ENCODE measurements around the gene NLRC5.

NLRC5 gene, protein sequence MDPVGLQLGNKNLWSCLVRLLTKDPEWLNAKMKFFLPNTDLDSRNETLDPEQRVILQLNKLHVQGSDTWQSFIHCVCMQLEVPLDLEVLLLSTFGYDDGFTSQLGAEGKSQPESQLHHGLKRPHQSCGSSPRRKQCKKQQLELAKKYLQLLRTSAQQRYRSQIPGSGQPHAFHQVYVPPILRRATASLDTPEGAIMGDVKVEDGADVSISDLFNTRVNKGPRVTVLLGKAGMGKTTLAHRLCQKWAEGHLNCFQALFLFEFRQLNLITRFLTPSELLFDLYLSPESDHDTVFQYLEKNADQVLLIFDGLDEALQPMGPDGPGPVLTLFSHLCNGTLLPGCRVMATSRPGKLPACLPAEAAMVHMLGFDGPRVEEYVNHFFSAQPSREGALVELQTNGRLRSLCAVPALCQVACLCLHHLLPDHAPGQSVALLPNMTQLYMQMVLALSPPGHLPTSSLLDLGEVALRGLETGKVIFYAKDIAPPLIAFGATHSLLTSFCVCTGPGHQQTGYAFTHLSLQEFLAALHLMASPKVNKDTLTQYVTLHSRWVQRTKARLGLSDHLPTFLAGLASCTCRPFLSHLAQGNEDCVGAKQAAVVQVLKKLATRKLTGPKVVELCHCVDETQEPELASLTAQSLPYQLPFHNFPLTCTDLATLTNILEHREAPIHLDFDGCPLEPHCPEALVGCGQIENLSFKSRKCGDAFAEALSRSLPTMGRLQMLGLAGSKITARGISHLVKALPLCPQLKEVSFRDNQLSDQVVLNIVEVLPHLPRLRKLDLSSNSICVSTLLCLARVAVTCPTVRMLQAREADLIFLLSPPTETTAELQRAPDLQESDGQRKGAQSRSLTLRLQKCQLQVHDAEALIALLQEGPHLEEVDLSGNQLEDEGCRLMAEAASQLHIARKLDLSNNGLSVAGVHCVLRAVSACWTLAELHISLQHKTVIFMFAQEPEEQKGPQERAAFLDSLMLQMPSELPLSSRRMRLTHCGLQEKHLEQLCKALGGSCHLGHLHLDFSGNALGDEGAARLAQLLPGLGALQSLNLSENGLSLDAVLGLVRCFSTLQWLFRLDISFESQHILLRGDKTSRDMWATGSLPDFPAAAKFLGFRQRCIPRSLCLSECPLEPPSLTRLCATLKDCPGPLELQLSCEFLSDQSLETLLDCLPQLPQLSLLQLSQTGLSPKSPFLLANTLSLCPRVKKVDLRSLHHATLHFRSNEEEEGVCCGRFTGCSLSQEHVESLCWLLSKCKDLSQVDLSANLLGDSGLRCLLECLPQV (N-terminal part only)

GRCh38 chr16:56988948-56989945 is at the start of gene NLRC5:
Gene NLRC5 (plus strand): TSS chr16:56989557. CDS start chr16:57020713, 31,156 bp downstream.
- peak; percentile 84 to 94 (median 88) for DNase-seq

- no peak for DNase-seq
These were observed 49.6 kb upstream of the NLRC5 start for GRCh38 chr16:56939801-56940200.

GRCh38 chr16:56941092-56941491 is 48.3 kb upstream of the NLRC5 start:
- DNase-seq, result no peak

DNA sequence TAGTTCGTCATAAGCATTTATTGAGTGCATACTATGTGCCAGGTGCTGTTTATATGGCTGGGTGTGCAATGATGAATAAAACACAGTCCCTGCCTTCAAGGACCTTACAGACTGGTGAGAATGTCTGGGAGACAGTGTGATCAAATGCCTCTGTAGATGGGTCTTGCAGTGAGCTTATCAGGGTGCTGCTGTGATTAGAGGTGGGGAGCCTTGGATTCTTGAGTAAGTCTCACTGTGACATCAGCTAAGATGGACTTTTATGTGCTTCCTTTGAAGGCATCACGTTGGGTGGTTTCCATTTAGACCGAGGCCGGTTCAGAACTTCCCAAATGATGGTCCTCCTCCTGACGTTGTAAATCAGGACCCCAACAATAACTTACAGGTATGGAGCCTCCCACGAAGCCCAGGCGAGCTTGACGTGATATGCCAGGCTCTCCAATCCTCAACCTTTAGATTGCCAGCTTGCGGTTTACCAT is 47.5 kb upstream of the NLRC5 start:
- DNase-seq, result no peak

DNA sequence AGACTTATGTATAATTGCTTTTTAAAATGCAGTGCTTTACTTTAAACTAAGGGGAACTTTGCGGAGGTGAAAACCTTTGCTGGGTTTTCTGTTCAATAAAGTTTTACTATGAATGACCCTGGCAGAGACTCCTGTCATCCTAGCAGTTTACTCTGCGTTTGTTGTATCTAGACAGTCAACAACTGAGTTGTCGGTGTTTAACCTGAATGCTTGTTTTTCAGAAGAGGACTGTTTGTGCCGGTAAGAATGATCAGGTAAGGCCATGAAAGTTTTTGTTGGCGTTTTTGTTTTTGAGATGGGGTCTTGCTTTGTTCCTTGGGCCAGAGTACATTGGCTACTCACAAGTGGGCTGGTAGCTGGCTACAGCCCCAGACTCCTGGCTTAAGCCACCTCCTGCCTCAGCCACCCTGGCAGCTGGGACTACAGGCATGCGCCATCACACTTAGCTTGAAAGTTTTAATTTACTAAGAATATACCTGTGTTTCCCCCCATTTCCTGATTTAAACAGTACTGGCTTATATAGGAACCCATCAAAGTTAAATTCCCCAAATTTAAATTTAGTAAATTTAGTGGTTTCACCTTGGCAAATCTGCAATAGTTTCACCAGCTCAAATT is 45.5 kb upstream of the NLRC5 start:
- no peak for DNase-seq

DNA sequence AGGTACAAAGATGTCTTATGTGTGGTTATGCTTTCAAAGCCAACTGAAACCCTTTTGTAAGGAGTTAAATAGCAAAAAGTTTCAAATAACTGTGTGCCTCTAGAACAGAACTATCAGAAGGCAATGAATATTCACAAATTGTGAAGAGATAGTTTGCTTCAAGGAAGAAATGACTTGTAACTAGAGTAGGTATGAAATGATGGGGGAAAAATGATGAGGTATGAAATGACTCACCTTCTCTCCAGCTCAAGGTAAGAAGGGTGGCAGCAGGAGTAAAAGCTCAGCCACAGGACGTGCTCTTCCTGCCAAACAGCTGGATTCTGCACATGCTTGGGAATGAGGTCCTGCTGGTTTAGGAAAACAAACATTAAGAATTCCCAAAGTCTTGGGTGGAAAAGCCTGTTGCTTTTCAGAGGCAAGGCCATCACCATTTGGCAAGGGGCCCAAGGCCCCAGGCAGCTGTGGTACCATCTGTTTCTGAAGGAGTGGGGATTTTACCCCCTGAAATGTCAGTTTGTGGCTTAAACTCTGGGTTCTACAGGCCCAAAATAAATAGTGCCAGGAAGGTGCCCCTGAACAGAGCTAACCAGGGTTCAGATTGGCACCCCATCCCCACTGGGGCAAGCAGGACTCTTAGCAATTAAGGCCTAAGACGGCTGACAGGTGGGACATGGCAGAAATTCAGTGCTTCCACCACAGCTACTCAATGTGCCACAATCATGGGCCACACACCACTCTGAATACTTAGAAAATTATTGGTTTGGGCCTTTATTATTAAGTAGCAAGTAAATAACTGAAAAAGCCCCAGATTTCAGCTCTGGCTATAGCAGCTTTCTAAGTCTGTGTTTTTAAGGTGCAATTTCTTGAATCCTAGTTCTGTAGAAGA is 44.2 kb upstream of the NLRC5 start:
- no peak for DNase-seq

GRCh38 chr16:56945847-56946527 is 43.4 kb upstream of the NLRC5 start:
- DNase-seq, result no peak

- DNase-seq, result no peak
These were observed 42.4 kb upstream of the NLRC5 start for GRCh38 chr16:56946767-56947603.

GRCh38 chr16:56947604-56947995 is 41.8 kb upstream of the NLRC5 start:
- DNase-seq, result no peak

GRCh38 chr16:56948234-56948633 is 41.1 kb upstream of the NLRC5 start:
- no peak for DNase-seq

- no peak for DNase-seq
These were observed 39.3 kb upstream of the NLRC5 start for GRCh38 chr16:56950051-56950450.

DNA sequence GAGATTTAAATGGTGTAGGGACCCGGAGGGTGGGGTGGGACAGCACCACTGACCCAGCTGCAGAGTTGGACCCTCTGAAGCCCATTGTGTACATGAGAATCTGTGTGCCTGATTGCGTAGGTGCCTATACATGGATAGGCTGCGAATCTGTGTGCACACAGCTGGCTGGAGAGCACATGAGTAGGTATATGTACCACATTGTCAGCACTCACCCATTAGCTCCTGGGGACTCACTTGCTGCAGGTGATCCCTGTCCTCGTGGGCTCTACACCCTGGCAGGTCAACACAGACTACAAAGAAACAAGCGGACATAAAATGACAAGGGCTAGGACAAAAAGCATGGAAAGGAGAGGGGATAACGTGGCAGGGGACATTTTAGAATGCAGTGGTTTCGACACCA is 38.9 kb upstream of the NLRC5 start:
- no peak for DNase-seq

DNA sequence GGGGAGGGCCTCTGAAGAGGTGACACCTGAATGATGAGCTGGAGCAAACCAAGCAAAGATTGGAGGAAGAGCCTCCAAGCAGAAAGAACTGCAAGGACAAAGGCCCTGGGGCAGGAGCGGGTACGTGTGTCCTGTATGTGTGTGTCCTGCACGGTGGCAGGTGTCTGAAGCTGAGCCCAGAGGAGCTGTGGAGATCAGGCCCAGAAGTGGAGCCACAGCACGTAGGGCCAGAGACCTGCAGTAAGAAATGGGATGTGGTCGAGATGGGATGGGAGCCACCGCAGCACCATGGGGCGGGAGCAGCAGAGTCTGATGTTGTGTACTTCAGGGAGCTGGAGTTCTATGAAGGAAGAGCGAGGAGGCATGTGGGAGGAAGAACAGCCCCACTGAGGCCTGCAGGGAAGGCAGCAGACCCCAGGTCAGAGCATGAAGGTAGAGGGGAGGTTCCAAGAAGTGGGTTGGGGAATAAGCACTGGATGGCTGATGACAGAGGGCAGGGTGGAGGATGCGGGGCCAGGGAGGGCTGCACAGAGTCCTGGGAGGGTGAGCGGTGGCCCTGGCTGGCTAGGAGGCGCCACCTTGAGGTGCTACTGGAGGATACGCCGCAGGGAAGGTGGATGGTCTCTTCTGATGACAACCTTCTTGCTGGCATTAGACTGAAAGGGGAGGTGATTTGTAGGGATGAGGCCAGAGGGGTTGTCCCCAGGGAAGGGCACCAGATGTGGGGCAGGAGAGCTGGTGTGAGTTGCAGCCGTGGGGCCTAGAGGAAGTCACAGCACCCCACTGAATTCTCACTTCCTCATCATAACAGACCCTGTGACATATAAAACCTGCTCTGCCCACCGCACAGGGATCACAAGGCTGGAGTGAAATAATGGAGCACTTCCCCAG is 38.2 kb upstream of the NLRC5 start:
- DNase-seq, result peak in 3 of 4 experiments; percentile 18 to 31 (median 25)

DNA sequence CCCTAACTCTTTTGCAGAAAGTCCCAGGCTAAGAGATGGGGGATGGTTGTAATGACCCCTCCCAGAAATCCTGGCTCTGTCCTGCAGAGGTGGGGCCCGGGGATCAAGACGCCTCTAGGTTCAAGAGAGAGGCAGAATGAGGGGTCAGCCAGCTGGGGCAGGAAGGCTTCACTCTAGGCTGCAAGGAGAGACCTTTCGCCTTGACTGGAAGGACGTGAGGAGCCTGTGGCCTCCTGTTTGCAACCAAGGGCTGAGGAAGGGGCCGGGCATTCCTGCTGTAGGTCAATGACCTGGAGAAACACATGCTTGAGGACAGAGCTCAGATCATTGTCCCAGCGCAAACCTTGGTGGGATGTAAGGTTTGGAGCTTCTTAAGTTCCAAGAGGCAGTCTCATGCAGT is 36.4 kb upstream of the NLRC5 start:
- DNase-seq, result no peak

- no peak for DNase-seq
These were observed 33.3 kb upstream of the NLRC5 start for GRCh38 chr16:56956076-56956475.

GRCh38 chr16:56956756-56957155 is 32.6 kb upstream of the NLRC5 start:
- no peak for DNase-seq

GRCh38 chr16:56960681-56961281 is 28.6 kb upstream of the NLRC5 start:
- DNase-seq, result no peak
